ENCODE data around the gene ARHGAP42.
A peak's percentile ranks its signal among the peaks of the same experiment; 100 is the strongest.
"Not testable (repeated sequence)": the region's sequence is repeated elsewhere in the genome, so short reads cannot be mapped to it uniquely, and the experiment has no call there.

Gene ARHGAP42, protein sequence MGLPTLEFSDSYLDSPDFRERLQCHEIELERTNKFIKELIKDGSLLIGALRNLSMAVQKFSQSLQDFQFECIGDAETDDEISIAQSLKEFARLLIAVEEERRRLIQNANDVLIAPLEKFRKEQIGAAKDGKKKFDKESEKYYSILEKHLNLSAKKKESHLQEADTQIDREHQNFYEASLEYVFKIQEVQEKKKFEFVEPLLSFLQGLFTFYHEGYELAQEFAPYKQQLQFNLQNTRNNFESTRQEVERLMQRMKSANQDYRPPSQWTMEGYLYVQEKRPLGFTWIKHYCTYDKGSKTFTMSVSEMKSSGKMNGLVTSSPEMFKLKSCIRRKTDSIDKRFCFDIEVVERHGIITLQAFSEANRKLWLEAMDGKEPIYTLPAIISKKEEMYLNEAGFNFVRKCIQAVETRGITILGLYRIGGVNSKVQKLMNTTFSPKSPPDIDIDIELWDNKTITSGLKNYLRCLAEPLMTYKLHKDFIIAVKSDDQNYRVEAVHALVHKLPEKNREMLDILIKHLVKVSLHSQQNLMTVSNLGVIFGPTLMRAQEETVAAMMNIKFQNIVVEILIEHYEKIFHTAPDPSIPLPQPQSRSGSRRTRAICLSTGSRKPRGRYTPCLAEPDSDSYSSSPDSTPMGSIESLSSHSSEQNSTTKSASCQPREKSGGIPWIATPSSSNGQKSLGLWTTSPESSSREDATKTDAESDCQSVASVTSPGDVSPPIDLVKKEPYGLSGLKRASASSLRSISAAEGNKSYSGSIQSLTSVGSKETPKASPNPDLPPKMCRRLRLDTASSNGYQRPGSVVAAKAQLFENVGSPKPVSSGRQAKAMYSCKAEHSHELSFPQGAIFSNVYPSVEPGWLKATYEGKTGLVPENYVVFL

DNA sequence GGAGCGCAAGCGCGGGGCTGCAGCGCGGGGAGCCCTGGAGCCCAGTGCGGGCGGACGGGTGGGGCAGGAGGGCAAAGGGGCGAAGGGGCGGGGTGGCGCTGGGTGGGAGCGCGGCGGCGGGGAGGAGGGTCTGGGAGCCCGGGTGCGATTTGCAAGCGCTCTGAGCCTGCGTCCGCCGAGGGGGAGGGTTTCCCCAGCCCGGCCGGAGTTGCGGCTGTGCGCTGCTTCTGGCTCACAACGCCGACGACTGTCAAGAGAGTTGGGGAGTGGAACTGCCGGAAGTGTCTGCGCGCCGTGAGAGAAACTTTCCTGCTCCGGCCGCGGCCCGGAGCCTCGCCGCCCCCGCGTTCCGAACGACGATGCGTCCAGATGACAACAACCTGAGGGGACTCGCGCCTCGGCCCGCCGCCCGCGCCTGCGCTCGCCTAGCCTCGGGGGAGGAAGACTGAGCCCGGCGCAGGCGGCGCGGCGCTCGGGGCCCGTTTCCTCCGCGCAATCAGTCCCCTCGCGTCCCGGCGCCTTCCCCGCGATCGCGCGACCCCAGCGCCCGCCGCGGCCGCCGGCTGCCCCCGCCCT is at the start of gene ARHGAP42:
Gene ARHGAP42 (plus strand): TSS at position 235 of the 576 bp plus-strand sequence. CDS start 391 bp downstream, outside the sequence.
- DNase-seq (ENCODE audit: low read depth in 2 of 2), result peak in 1 of 2 experiments; percentile 27

DNA sequence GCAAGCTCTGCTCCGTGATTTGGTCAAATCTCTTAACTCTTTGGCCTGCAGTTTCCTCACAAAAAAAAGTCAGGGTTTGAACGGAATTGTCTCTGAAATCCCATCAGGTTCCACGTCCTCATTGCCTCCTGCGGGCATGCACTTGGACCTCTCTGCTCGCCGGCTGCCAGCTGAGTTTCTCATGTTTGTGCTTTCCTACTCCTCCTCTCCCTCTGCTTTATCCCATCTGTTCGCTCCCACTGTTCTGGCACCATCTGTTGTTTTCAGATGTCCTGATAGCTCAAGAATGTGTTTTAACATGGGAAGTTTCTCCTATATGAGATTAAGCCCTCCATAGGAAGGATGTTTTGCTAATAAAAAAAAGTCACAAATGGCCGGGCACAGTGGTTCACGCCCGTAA is 49.4 kb upstream of the ARHGAP42 start:
- no peak for DNase-seq (ENCODE audit: low read depth in 2 of 2)

DNA sequence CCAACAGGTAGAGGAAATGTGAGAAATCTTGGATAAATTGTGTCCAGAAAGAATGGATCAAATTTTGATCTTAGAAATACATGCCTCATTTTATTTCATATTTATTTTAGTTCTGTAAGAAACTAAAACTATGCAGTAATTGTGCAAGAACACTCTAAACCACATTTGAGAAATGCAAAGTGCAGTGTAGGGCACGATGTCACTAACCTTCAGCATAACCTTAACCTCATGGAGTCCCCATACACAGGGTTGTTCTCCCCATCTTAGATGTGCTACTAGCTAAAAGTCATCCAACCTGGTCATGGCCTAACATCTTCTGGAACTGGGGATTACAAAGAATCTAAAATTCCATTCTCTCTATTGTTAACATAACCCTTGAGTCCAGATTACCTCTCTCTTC is 48.4 kb upstream of the ARHGAP42 start:
- DNase-seq (ENCODE audit: low read depth in 2 of 2), result no peak

DNA sequence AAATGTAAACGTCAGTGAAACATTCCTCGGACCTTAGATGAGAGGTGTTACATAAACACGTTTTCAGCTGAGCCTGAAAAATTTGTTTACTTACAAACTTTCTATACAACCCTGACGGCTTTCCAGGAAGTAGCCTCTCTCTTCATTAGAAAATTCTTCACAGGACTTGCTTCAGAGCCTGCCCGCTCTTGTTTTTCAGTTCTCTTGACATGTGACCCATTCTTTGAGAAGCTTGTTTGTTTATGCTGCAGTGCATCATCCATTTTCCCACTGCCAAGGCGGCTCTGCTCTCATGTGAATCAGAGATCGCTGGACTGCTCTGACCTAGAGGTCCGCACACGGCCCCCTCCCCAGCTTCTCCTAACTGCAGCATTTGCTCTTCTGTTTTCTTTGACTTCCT is 47.9 kb upstream of the ARHGAP42 start:
- no peak for DNase-seq (ENCODE audit: low read depth in 2 of 2)

DNA sequence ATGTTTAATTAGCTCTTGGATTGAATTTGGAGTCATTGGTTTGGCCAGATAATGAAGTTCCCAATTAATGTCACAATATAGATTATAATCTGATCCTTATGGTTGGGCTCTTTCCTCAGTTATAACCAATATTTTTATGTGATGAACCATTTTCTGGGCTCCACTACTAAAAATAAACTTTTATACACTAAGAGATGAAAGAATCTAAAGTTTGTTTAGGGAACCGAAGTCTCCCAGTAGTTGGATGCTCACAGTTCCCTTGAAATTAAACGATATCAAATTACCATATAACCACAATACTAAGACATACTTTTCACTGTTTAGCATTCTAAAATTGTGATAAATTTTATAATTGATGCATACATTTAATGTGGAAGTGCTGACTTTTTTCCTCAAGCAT is 47.0 kb upstream of the ARHGAP42 start:
- DNase-seq (ENCODE audit: low read depth in 2 of 2), result no peak

DNA sequence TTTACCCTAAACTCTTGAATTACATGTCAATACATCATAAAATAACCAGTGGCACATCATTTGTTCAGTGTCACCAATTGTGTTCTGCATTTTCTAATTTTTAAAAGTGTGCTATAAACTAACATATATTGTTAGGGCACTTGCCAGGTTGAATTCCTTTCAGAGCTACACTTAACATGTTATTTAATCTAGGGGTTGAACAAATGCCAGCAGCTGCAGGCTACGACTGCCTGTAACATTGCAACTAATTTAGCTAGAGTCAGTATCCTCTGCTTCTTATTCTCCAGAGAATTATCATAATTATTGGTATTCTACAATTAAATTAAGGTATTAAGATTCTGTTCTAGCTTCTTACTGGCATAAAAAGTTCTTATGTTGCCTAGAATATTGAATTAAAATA is 46.4 kb upstream of the ARHGAP42 start:
- DNase-seq (ENCODE audit: low read depth in 2 of 2), result no peak

DNA sequence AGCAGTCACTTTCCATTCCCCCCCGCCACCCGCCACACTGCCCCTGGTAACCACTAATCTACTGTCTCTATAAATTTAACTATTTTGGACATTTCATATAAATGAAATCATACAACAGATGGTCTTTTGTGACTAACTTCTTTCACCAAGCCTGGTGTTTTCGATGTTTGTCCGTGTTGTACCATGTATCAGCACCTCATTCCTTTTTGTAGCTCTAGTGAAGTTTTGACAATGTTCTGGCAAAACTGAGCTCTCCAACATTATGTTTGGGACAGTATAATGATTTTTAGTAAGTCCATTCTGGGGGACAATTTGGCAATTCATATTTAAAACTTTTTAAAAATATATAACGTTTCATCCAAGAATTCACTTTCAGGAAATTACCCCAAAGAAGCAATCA is 45.6 kb upstream of the ARHGAP42 start:
- DNase-seq (ENCODE audit: low read depth in 2 of 2), result no peak

DNA sequence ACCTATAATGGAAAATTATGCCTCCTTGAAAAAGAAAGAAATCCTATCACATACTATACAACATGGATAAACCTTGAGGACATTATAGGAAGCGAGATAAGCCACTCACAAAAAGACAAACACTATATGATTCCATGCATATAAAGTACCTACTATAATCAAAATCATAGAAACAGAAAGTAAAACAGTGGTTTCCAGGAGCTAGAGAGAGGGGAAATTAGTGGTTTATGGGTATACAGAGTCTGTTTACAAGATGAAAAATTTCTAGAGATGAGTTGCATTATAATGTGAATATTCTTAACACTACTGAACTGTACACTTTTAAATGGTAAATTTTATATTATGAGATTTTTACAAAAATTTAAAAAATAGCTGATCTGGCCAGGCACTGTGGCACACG is 40.5 kb upstream of the ARHGAP42 start:
- DNase-seq (ENCODE audit: low read depth in 2 of 2), result no peak

DNA sequence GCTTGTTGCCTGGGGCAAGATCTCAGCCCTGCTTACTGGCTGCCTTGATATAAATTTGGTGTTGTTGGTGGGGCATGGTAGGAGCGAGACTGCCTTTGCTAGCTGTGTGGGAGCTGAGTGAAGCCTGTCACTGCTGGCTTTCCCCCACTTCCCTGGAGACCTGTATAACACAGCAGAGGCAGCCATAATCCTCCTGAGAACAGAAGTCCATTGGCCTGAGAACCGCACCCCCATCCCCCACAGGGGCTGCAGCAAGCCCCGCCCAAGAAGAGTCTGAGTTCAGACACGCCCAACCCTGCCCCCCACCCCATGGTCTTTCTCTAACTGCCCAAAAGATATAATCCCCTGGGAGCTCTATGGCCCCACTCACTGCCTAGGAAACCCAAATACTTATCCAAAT is 39.2 kb upstream of the ARHGAP42 start:
- no peak for DNase-seq (ENCODE audit: low read depth in 2 of 2)

DNA sequence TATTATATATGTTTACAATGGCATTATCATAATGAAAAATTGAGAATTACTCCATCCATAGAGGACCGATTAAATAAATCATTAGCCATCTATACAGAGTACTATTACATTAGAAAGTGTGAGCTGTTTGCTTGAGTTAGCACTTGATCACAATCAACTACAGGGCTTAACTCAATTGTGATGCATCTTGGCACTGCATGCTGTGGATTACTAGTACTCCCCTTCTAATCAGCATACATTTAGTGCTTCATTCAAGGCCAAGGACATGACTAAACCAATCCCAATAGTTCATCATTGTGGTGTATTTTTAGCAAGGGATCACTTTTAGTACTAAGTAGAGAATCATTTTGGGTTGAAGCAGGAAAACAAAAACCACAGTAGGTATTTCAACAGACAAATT is 23.5 kb upstream of the ARHGAP42 start:
- no peak for DNase-seq (ENCODE audit: low read depth in 2 of 2)

DNA sequence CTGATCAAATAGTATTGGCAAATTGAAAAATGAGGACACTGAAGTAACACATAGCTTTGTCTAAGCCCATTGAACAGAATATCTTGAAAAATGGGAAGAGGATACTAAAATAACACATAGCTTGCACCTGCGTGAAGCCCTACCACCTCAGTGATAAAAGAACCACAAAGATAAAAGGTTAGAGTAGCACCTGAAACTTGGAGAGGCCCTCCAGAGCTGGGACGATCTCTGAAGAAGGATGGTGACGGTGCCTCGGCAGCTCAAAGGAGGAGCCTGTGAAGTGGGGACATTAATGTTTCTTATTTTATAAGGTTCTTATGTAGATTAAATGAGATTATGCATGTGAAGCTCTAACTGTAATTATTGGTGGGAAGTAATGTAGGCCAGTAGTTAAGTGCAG is 23.1 kb upstream of the ARHGAP42 start:
- DNase-seq (ENCODE audit: low read depth in 2 of 2), result no peak

DNA sequence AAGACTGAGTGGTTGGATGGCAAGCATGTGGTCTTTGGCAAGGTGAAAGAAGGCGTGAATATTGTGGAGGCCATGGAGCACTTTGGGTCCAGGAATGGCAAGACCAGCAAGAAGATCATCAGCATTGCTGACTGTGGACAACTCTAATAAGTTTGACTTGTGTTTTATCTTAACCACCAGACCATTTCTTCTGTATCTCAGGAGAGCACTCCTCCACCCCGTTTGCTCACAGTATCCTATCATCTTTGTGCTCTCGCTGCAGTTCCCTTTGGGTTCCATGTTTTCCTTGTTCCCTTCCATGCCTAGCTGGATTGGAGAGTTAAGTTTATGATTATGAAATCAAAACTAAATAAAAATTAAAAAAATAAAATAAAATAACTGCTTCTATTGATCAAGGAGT is 20.3 kb upstream of the ARHGAP42 start:
- not testable (repeated sequence) for DNase-seq (ENCODE audit: low read depth in 2 of 2)

DNA sequence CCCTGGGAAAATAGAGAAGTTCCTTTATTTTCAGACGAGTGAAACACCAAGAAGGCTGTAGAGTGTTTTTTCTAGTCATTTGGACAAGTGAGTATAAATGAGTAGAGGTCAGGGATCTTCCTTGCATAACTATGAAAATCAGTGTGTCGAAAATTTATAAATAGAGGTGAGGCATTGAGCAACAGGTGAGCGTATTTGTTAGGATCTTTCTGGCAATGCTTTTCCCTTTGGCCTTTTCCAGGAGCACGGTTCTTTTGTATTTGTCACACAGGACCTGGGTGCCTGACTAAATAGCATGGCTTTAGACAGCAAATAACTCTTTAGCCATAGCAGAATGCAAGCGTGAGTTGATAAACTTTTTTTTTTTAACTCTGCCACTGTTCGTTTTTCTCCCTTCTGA is 19.6 kb upstream of the ARHGAP42 start:
- DNase-seq (ENCODE audit: low read depth in 2 of 2), result no peak

DNA sequence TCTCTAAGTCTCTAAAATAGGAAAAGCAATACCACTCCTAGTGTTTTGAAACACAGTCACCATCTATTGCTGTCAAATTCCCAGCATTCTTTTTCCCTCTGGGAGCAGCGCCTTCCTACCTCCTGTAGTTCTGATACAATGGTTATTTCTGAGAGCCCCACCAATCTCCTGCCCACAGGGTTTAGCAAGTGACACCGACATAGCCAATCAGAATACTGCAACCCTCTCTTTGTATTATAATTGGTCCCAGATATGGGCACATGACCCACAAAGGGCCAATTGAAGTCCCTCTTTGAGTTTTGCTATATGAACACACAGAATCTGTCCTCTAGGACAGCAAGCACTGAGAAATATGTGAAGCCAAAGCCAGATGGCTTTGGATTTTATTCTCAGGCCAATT is 16.9 kb upstream of the ARHGAP42 start:
- no peak for DNase-seq (ENCODE audit: low read depth in 2 of 2)

DNA sequence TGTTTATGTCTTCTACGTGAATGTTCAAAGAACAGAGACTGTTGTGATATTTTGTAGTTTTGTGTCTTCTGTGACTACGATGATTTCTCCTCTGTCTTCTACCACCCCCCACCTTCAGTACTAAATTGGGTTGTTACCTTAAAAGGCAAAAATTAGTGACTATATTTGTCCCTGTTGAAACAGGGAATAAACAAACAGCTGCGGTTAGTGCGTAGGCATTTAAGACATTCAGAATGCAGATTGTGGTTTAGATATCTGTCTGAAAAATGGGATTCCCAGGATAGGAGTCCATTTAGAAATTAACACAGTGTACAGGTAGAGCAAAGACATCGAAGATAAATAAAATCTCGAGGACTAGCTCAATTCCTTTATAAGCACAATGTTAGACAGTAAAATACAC is 15.6 kb upstream of the ARHGAP42 start:
- no peak for DNase-seq (ENCODE audit: low read depth in 2 of 2)

DNA sequence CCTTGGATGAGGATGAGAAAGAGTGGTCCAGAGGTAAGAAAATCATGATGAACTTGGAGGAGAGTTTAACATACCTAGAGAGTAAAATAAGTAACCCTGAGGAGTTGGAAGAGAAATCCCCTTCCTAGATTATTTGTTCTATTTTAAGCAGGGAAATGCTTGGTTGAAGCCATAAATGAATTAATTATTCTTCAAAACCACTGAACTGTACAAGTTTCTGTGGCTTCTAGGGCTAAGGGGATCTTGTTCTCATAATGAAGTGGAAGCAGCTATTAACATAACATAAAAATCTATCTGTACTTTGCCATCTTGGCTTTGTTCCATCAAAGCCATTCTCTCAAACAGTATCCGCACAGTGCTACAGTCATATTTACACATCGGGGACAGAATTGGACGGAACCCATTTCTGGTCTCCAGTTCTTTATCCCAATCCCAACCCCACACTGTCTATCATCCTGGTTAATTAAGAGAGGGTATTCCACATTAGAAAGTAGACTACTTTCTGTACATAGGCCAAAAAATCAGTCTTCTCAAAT is 14.5 kb upstream of the ARHGAP42 start:
- no peak for DNase-seq (ENCODE audit: low read depth in 2 of 2)

DNA sequence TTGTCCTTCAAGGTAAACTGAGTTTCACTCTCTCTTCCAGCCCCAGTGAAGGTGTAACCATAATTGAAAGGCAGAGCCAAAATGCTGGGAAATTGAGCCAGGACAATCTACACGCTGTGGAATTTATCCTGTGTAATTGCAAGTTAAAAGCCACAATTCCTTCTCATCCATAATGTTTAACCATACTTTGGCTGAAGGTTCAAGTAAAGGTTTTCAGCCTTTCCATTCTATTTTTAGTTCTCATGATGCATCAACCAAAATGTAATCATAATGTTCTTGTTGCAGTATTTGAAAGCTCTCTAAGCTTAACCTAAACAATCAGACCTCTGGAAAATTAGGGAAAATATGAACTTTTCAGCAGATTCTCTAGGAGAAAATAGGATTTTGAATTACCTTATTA is 14.0 kb upstream of the ARHGAP42 start:
- no peak for DNase-seq (ENCODE audit: low read depth in 2 of 2)

DNA sequence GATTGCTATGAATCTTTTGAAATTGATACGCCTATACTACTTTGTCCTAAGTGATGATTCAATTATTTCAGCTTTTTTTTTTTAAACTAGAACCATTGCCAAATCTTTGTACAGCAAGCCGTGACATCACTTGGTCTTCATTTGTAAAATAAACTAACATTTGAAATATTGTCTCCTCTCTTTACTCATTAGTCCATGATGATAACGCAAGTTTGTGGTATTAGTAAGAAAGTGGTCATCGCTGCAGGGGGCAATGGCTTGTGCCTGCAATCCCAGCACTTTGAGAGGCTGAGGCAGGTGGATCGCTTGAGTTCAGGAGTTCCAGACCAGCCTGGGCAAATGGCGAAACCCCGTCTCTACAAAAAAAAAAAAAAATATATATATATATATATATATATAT is 12.9 kb upstream of the ARHGAP42 start:
- no peak for DNase-seq (ENCODE audit: low read depth in 2 of 2)

DNA sequence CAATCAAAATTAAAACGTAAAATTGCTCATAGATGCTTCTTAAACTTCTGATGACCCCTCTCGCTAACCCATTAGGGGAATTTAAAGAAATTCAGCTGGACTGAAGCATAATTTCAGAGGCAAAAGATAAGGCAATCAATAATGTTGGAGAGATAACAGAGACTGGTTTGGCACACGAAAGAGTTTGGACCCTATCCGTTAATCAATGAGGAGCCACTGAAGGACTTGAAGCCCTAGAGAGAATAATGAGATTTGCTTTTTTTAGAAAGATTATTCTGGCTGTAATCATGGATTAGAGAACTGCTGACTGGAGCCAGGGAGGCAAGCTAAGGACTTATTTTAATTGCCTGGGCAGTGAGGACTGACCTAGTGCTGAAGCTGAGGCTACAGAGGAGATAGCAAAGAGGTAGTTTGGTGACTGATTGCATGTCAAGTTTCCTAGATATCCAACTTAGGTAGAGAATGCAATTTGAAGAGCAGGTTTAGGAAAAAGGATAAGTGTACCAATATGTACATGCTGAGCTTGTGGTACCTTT is 11.9 kb upstream of the ARHGAP42 start:
- no peak for DNase-seq (ENCODE audit: low read depth in 2 of 2)

DNA sequence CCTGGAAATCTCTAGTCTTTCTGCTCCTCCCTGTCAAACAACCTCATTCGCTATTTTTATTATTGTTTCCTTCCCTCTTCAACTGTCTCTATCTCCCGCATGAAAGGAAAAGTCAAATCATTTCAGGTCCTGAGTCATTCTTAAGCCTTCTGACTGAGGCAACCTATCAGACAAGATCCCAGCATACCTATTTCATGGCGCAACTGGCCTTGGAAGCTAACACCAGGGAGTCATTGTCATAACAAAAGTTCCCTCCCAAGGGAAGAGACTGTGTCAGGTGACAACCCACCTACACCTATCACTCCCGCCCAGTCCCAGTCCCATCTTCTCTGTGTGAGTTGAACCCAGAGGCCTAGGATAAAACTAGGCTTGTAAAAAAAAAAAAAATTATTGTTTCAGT is 10.2 kb upstream of the ARHGAP42 start:
- no peak for DNase-seq (ENCODE audit: low read depth in 2 of 2)

DNA sequence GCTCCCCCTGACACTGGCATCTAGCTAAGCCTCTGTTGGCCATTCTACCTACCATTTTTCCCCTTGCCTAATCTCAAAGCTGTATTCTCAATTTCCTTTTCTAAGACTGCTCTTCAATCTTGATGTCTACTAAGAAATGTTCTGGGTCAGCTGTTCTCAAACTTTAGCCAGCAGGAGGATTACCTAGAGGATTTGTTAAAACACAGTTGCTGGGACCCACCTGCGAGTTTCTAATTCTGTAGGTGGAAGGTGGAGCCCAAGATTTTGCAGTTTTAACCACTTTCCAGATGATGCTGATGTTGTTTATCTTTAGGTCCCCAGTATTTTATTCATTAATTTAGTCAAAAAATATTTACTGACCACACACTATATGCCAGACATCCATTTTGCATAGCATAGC is 9.3 kb upstream of the ARHGAP42 start:
- DNase-seq (ENCODE audit: low read depth in 2 of 2), result no peak

DNA sequence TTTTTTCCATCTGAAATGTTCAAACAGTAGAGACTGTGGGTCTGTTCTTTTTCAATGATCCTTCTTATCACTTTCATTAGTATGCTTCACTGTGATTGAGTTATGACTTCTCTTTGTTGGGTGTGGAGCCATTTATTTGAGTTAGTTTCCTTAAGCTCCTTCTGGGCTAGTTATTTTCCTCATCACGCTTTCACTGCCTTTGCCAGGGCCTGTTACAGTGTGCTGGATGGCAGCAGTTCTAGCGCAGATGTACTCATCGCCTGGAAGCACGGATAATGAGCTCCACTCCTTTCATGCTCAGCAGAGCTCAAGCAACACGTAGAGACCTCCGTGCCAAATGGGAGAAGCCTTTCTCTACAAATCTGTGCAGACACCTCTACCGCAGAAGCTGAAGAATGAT is 7.0 kb upstream of the ARHGAP42 start:
- DNase-seq (ENCODE audit: low read depth in 2 of 2), result no peak
